Activated naive CD4-positive, alpha-beta T cell treated with Interleukin-2 at 50 U/mL for 16 hours (primary cell): ENCODE data around the gene SMG6.

Experiments used
- DNase-seq: peaks from one replicate; pipeline ENCODE4 v3.0.0-alpha.2; 2020

SMG6 gene

DNA sequence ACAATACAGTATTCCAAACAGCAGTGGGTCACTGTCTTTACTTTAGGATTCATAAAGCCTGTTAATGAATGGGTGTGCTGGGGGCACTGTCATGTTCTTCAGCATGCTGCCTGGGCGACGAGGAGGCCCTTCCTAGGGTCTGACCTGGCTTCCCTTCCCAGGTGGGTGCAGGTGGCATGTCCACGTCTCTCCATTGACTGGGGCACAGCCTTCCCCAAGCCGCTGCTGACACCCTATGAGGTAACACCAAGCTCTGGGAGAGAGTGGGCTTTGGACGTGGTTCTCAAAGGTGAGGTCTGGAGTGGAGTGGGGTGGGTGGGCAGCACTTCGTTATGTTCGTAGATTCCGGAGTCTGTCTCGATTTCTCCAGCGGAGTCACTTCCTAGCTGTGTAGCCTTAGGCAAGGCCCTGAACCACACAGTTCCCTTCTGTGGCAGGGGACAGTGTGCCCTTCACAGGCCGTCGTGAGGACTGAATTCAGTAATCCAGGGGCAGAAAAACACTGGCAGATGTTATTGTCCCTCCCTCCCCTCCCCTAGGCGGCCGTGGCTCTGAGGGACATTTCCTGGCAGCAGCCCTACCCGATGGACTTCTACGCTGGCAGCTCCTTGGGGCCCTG is 262.5 kb downstream of the SMG6 start:
- DNase-seq, result no peak

DNA sequence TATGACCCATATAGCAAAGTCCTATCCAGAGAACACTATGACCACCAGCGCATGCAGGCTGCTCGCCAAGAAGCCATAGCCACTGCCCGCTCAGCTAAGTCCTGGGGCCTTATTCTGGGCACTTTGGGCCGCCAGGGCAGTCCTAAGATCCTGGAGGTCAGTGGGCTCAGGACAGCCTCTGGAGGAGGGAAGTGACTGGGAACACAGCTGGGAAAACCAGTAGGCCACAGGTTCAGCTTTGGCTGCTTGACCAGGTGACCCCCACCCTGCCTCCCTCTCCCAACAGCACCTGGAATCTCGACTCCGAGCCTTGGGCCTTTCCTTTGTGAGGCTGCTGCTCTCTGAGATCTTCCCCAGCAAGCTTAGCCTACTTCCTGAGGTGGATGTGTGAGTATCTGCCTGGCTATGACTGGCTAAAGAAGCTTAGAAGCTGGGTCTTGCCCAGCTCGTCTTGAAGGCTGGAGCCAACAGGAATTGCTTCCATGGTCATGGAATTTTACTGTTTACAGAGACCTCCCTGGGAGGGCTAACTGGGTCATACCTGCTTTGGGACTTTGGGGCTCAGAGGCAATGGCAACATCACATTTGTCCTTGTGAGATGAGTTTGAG is 263.3 kb downstream of the SMG6 start:
- DNase-seq, result no peak

DNA sequence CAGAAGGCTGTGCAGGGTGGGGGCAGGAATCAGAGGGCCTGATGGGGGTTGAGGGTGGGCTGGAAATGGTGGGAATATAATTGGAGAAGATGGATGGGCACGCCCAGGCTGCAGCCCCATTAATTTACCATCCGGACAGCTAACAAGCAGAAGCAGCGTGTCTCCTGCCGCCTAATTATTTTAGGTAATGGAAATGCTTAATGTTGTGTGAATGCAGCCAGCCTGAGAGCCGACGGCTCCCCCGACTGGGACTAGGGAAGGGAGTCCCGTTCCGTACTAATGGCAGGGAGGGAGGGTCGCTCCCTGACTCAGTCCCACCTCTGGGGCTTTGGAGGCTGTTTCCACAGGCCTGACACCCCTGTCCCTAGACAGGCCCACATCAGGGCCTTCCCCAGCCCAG is 266.4 kb downstream of the SMG6 start:
- no peak for DNase-seq

DNA sequence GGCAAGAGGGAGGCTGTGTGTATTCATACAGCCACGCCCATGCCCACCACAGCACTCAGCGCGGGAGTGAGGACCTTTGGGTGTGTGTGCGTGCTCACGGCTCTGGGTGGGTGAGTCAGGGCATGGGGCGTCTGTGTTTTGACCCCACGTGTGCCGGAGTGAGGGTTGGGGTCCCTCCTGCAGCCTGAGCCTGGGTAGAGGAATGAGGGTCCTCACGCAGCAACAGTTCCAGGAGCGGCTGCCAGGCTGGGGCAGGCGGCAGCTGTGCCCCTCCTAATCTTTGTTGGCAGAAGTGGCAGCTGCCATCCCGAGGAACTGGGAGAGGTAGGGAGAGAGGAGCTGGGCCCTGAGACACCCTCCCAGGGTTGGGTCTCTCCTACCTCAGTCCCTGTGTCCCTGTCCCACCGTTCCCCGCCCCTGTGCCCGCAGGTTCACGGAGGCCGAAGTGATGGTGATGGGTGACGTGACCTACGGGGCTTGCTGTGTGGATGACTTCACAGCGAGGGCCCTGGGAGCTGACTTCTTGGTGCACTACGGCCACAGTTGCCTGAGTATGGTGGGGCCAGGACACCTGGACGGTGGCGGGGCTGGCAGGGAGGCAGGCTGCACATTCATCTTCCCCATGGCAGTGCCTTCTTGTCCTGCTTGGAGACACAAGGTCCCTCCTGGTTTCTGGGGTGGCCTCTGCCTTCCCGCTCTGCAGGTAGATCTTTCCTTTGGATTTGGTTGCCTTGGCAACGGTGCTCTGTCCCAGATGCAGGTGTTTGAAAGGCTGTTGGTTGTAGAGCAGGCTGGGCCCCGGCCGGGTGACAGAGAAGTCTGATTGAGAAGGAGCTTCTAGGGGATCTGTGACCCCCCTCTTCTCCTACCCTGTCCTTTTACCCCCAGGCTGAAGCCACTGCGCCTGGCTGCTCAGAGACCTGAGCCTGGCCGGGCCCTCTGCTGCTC is 267.8 kb downstream of the SMG6 start:
- no peak for DNase-seq

DNA sequence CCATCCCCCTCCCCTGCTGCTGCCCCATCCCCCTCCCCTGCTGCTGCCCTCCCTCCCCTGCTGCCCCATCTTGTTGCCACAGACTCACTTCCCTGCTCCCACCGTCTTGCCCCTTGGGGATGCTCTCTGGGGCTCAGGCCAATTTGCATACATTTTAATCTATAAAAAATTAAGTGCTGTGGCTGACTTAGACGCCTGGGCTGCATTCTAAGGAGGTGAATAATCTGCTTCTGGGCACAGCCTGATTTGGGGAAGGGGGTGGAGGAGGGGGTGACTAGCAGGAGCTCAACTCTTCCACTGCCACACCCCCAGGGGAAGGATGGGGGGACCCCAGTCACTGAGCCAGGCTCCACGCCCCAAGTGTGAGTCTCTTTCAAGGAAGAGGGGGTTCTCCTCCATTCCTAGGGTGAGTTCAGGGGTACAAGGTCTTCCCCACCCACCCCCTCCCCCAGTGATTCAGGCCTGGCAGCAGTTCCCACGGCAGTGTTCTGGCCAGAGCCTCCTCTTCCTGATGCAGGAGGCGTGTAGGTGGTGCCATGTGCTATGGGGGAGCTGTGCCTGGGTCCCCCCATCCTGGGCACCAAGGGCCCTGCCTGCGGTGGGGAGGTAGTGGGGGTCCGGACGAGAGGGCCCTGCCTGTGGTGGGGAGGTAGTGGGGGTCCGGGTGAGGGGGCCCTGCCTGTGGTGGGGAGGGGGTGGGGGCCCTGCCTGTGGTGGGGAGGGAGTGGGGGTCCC is 268.6 kb downstream of the SMG6 start:
- DNase-seq, result no peak

DNA sequence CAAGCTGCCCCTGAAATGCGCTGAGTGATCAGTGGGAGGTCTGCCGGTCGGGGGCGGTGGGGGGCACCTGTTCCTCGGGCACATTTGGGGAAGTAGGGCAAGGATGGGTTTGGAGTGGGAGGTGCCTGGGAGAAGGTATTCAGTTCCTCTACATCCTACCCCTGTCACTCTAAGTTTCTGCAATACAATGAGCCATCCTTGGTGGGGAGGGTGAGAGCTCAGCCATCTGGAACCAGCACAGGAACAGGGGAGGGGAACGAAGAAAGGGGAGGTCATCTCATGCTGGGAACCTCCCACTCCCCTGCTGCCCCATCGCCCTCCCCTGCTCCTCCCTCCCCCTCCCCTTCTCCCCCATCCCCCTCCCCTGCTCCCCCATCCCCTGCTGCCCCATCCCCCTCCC is 269.4 kb downstream of the SMG6 start:
- no peak for DNase-seq

DNA sequence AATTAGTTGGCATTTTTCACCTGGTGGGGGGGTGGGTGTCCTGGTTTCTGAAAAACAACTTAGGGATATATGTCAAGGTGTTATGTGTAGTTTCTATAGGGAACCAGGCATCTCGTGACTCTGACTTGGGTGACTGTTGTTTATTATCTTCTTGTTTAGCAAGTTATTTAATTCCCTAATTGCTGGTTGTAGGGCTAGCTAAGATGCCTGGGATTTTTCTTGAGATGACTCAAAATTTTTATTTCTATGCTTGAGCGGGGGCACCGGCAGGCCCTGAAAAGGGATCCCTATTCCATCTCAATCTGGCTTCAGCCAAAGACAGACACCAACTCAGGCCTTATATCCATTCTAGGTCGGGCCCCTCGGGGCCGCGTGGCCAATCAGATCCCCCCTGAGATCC is 270.4 kb downstream of the SMG6 start:
- DNase-seq, result no peak

DNA sequence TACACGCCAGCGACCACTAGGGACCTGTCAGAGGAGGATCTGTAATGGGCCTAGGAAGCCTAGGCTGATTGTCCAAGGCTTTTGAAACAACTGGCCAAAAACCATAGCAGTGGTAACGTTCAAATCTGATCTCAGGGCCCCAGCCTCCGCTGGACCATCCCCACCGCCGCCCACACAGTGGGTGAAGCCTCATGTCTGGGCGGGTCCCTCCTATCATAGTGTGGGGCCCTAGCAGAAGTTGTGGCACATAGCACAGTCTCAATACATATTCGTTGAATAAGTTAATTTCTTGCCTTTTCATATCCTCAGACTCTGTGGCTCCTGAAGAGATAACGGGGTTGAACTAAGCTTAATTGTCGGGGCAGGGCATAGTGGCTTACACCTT is 272.8 kb downstream of the SMG6 start:
- DNase-seq, result peak; percentile 64

DNA sequence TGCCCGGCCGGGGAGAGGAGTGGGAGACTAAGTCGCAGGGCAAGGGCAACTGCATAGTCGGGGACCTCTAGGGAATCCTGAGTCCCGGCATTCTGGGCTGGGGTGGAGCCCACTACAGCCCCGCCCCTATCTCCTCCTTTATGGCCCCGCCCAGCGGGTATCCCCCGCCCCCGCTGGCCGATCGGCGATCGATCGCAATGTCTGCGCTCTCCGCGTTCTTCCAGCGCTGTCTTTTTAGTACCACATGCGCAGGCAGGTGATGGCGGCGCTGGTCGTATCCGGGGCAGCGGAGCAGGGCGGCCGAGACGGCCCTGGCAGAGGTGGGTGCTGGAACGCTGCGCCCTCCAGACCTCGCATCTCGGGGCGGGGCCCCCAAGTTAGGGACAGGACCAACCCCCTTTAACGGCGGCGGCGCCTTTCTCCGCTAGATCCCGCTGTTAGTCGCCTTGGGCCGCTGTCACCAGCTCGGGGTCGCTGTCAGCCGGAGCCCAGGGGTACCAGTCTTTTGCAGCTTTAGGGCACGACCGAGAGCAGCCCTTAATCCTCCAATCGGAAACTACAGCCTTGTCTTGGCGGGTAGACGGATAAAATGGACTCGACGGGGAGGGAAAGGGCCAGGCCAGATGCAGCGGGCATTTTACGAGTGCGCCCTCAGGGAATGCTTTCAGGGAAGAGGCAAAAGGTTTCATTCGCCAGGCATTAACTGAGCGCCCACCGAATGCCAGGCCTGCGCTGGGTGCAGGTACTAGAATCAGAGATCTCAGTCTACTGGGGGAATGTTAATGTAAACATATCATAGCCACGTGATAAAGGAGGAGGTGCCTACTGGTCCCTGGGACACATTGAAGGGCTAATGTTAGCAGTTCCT is 273.4 kb downstream of the SMG6 start, which contains the start of gene DPH1:
Gene DPH1 (plus strand): TSS at position 243 of the 868 bp plus-strand sequence. CDS start 17 bp downstream, at position 260.
- DNase-seq, result peak; percentile 88

DNA sequence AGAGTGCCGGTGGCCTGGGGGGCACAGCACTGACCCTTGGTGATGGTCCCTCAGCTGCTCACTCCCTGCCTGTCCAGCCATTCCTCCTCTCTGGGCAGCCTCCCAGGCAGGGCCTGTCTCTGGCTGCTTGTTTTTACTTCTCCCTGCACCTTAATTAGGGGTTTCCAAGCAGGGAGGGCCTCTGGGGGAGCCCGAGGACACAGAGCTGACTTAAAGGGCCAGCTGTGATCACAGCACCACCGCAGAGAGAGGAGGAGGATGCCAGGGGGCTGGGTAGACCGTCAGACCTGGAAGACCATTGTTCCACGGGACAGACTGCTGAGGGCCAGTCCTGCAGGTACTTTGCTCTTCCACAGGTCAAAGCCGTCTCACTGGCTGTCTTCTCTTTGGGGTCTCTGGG is 274.8 kb downstream of the SMG6 start:
- no peak for DNase-seq

DNA sequence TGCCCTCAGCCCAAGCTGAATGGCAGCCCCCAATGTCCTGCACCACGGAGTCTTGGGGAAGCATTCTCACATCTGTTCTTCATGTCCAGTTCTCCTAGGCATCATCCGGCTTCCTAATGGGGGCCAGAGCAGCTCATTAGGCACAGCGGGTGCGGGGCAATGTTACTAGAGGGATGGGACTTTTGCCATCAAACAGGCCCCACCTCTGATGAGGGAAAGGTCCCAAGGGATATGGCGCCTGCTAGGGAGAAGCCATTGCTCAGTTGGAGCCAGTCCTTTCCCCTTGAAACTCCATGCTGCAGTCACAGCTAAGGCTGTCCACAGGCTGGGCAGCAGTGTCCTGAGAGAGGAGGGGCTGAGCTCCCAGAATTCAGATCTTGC is 275.4 kb downstream of the SMG6 start:
- DNase-seq, result no peak

DNA sequence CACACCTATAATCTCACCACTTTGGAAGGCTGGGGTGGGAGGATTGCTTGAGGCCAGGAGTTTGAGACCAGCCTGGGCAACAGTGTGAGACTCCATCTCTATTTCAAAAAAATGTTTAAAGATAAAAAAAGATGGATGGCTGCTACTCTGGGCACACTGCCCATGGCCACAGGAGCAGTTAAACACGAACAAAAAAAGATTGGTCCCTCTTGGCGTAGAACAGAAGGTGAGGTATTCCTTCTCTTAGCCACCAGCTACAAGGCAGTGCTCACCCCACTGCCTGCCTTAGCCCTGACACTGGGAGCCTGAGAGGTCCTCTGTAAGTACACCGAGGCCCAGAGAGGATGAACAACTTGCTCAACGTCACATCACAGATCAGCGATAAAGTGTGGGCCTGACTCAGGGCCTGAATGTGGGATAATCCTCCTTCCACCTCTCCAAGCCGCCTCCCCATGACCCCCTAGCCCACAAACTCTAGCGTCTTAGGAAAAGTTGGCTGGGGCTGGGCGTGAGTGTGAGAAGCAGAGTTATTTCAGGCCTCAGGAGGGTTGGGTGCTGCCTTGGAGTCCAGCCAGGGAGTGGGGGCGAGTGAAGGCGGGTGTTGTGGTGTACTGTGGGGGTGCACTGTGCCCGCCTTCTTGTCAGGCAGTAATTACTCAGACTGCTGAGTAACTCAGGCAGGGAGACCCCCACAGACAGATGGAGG is 275.9 kb downstream of the SMG6 start:
- no peak for DNase-seq

DNA sequence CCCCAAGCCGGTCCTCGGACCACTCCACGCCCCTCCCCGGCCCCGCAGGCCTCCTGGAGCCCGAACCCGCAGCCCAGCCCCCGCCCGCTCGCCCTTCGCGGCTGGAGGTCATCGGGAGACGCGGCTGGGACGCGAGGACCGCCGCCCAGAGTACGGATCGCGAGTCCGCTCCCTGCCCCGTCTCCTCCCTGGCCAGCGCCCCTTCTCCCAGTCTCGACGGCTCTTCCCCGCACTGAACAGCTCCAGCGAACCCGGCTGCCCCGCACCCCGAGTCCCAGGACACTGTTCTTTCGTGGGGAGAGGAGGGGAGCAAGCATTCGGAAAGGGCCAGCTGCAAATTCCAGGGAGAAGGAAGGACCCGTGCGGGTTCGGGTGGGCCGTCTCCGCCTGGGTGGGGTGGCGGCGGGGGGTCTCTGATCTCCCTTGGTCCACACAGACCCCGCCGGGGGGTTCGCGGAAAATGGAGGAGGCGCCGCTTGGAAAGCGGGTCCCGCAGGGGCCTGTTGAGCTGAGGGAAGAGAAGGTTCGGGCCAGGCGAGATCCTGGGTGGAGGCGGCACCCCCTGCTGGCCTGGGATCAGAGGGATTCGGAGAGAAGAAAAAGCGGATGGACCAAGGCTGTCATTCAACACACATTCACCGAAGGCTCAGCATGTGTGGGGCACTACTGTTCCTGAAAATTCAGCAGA is 277.8 kb downstream of the SMG6 start:
- peak; percentile 19 for DNase-seq

DNA sequence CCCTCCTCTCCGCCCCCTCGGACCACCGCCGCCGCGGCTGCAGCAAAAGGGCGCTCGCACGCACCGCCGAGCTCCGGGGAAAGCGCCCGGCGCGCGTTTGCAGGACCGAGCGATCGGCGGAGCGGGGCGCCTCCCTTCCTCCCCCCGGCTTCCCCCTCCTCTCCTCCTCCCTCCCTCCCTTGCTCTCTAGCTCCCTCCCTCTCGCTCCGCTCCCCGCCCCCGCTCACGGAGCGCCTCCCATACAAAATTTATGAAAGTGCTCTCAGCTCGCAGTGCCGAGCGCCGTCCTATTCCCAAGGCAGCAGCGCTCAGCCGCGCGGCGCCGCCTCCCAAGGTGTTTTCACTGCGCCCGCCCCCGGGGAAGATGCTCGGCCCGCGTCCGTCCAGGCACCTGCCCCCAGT is 278.4 kb downstream of the SMG6 start, which contains the start of gene RTN4RL1:
Gene RTN4RL1 (minus strand): TSS at position 115 of the 402 bp plus-strand sequence. CDS start 469 bp downstream, outside the sequence.
- peak; percentile 79 for DNase-seq

DNA sequence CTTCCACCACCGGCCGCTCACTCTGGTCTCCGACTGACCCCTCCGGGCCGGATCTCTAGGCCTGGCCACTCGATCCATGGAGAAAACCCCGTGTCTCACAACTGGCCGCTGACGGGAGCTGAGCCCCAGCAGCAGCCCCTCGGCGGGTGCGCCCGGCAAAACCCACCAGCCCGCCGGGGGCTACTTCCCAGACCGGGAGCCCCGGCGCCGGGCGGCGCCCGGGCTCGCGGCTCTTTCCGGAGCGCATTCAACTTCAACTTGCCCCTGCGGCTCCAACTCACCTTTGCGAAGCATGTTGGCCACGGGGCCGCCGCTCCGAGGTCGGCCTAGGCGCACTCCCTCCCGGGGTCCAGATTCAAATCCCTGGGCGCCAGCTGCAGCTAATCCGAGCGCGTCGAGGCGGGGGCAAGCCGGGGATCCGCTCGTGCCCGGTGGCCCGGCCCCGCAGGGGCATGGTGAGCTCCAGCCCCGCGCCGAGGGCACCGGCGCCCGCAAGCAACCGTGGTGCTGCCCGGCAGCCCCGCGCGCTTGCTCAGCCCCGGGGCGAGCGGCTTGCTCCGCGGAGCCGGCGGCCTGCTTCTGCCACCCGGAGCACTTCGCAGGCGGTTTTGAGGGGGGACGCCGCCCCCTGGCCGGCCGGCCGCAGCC is 278.9 kb downstream of the SMG6 start:
- no peak for DNase-seq

DNA sequence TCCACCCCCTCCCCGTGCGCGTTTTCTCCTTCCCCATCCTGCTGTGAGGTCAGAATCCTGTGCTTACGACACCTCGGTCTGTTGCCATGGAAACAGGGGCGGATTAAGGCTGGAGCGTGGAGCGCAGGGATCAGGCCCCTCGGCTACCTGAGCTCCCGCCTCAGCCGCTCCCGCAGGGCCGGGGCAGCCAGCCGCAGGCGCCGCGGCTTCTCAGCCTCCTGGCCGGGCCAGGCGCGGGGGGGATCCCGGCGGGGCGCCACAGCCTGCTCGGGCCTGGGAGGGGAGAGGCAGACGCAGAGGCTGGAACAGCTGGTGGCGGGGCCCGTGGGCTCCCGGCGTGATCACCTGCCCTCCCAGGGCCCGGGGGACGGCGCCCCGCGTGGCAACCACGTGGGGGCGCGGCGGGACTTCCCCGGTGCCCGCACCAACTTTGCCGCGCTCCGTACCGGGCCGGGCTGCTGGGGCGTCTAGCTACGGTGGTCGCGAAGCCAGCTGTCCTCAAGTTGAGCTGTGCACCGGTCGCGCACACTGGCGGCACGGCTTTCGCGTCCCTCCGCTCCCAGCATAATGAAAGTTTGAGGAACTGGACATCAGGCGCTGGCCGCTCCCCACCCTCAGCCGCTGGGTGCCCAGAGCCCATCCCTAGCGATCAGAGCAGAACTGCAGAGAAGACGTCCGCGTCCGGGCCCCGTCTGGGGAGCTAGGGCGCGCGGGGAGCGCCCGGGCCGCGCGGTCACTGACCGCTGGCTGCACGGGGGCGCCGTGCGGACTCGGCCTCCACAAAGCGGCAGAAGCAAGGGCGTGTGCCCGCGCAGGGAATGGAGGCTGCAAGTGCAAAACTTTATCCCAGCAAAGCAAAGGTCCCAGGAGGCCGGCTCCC is 279.7 kb downstream of the SMG6 start:
- DNase-seq, result peak; percentile 42

DNA sequence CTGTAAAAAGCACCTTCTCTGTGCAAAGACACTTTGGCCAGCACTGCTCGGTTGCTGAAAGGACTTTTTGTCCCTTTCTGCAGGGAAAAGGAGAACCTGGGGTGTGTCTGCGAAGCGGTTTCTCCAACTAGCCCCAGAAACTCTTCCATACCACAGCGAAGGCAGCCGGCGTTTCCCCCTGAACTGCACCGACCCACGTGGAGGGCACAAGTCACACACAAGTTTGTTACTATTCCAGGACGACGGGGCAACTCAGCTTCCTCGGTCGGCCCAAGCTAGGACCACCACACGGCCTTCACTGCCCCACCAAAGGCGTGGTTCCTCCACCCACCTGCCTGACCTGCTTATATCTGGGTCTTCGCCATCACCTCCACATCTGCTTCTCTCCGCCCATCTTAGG is 280.3 kb downstream of the SMG6 start:
- no peak for DNase-seq

DNA sequence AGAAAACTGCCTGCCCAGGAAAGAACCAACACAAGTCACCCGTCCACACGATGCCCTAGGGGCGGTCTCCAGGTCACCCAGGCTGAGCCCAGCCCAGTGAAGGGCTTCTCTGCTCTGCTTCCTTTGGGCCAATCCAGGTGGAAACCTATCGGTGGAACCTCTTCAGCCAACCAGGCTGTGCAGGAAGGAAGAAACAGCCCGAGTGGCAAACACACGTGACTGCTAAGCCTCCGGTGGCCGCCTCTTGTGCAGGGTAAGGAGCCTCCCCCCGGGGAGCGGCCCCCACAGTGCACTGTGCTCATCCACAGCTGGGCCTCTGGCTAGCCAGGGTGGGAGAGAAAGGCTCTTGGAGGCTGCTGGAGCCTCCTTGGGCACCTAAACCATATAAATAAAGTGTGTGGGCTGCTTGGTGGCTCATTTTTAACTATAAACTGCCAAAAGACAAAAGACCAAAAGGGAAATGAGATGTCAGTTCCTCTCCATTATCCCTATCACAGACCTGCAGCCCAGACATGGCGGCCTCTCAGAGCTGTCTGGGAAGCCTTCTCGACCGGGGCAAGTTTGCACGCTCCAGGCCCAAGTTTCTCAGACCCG is 280.8 kb downstream of the SMG6 start:
- DNase-seq, result no peak

DNA sequence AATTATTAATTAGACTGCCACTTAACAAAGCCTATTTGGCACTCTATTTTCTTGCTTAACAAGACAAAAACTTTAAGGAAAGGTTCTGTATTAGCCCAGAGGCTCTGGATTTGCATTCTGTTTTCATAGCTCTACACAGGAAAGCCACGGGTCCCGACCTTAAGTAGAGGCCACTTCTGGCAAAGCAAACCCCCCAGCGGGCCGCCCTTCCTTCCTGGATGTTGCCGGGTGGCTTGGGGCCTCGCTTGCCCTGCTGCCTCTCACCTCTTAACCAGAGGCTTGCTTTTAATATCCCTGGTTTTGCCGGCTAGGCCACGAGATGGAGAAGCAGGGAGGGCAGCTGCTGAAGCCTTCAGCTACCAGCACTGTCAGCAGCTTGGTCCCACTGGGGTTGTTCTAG is 282.9 kb downstream of the SMG6 start:
- DNase-seq, result no peak
